ENCODE results near the gene JADE3. TPM values are rescaled to one million over a fixed set of nuclear protein-coding genes. Genes with fewer than 3 reads are reported as not detected.
A peak's percentile ranks its signal among the peaks of the same experiment; 100 is the strongest.

The JADE3 gene
- total and polyA plus RNA-seq, 12 donors: 1.6 to 8.7 (median 6.0) TPM

GRCh38 chrX:46910415-46910814 lies 1.8 kb upstream of the JADE3 start:
- Histone ChIP-seq H3K36me3 (no peaks in the 10 kb centered on the region), H3K27me3 (peaks cover 0 to 66% (median 0%) of the 10 kb centered on the region in 7 donors), H3K4me1 (peaks cover 0 to 20% (median 4%) of the 10 kb centered on the region in 9 donors), H3K27ac (no peak overlapping the region), H3K4me3 (no peak overlapping the region), H3K9me3 (peaks cover 0 to 5% (median 0%) of the 10 kb centered on the region in 11 donors)
- intact Hi-C loops (cut with DNase I): loop anchor here in 4 of 10 donors (5.0 to 10.0 kb wide), 2 partner anchors 64 to 67 kb away; no protein-coding TSS in a partner anchor
- WGBS, 2 donors: 96 to 97% methylated on average over 3 of the region's 3 CpGs
- no peak for DNase-seq
- TF ChIP-seq CTCF (IDR thresholded peaks at IDR 0.05): no peak
- ATAC-seq: no peak

GRCh38 chrX:46912603-46913491 lies 626 bp downstream of the JADE3 start:
- intact Hi-C loops (cut with DNase I): loop anchor here in 5 of 10 donors (2.0 to 10.0 kb wide), 3 partner anchors 62 to 64 kb away; no protein-coding TSS in a partner anchor
- Histone ChIP-seq H3K27me3 (peaks cover 0 to 63% (median 0%) of the 10 kb centered on the region in 7 donors), H3K36me3 (no peaks in the 10 kb centered on the region), H3K4me3 (peak overlapping the region; percentile 41 to 78 (median 72)), H3K9me3 (peaks cover 0 to 5% (median 0%) of the 10 kb centered on the region in 11 donors), H3K4me1 (peaks cover 0 to 13% (median 4%) of the 10 kb centered on the region in 9 donors), H3K27ac (peak overlapping the region; percentile 53 to 85 (median 78))
- 0 to 1% methylated on average over 49 to 82 of the region's 109 CpGs for WGBS, 2 donors
- peak; percentile 11 to 41 for DNase-seq
- peak; percentile 56 to 81 (median 60) for ATAC-seq
- peak in 8 of 9 donors; percentile 24 to 65 (median 48) for TF ChIP-seq CTCF (IDR thresholded peaks at IDR 0.05)

GRCh38 chrX:46913667-46914066 lies 1.4 kb downstream of the JADE3 start:
- no peak for DNase-seq
- intact Hi-C loops (cut with DNase I): loop anchor here in 5 of 10 donors (2.0 to 10.0 kb wide), 3 partner anchors 61 to 64 kb away; no protein-coding TSS in a partner anchor
- 1 to 4% methylated on average over 14 of the region's 14 CpGs for WGBS, 2 donors

More at GRCh38 chrX:46913667-46914066, 1.4 kb downstream of the JADE3 start:
- Histone ChIP-seq H3K27ac (peak overlapping the region in 8 of 10 donors; percentile 53 to 83 (median 78)), H3K4me3 (peak overlapping the region; percentile 41 to 78 (median 72)), H3K36me3 (no peaks in the 10 kb centered on the region), H3K4me1 (peaks cover 0 to 11% (median 3%) of the 10 kb centered on the region in 9 donors), H3K27me3 (peaks cover 0 to 54% (median 0%) of the 10 kb centered on the region in 7 donors), H3K9me3 (peaks cover 0 to 5% (median 0%) of the 10 kb centered on the region in 11 donors)
- ATAC-seq: peak in 2 of 8 donors; percentile 9 to 42
- no peak for TF ChIP-seq CTCF (IDR thresholded peaks at IDR 0.05)
